ENCODE measurements around the gene PACC1.

Gene PACC1

DNA sequence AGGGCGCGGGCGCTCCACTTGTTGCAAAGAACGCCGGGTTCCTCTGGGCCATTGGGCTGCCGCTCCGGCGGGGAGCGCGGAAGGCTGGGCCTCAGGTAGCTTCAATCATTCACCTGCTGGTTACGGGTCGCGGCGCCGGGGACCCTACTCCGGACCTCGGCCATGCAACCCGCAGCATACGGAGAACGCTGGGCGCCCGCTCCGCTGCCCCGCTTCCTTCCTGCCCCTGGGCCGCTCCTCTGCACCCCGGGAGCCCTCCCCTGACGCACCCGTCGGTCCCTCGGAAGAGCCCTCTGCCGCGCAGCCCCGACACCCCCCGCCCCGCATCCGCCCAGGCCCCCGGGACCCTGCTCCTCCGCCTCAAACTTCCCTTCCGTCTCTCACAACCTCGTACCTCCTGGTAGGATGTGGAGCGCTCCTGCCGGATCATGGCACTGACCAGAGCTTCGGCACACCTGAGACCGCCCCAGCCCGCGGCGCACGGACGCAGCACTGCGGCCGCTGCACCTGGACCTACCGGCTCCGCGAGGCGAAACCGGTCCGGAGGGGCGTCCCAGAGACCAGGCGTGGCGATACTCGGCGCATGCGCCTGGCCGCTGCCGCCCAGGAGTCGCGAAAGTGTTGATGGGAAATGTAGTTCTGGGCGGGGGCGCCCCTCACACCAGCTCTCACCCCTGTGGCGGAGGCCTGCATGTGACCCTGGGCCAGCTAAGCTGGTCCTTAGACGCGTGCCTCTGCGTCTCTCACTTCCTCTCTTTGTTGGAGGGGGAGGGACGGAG is at the start of gene PACC1:
Gene PACC1, minus strand, starts transcription at position 559 of the 779 bp plus-strand sequence. Its CDS starts 129 bp downstream, at position 430.
- Histone ChIP-seq H3K4me3 (ENCODE audit: low read depth, low read length) (peak within 1 kb of the TSS; percentile 92), H3K27me3 (replicated peaks) (no peaks in the 10 kb centered on the region), H3K27ac (no peak within 1 kb of the TSS), H3K36me3 (replicated peaks) (peaks cover 10% of the 10 kb centered on the region)
- peak; percentile 79 for DNase-seq
- TF ChIP-seq, protein P1, sequence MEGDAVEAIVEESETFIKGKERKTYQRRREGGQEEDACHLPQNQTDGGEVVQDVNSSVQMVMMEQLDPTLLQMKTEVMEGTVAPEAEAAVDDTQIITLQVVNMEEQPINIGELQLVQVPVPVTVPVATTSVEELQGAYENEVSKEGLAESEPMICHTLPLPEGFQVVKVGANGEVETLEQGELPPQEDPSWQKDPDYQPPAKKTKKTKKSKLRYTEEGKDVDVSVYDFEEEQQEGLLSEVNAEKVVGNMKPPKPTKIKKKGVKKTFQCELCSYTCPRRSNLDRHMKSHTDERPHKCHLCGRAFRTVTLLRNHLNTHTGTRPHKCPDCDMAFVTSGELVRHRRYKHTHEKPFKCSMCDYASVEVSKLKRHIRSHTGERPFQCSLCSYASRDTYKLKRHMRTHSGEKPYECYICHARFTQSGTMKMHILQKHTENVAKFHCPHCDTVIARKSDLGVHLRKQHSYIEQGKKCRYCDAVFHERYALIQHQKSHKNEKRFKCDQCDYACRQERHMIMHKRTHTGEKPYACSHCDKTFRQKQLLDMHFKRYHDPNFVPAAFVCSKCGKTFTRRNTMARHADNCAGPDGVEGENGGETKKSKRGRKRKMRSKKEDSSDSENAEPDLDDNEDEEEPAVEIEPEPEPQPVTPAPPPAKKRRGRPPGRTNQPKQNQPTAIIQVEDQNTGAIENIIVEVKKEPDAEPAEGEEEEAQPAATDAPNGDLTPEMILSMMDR (IDR thresholded peaks at IDR 0.05; ENCODE audit: low read depth, low read length, missing control alignments) = no peak
- in situ Hi-C loops (cut with HindIII; ENCODE audit: low pct_ligation_motif_present, low sequenced_read_pairs) = no loop called here

DNA sequence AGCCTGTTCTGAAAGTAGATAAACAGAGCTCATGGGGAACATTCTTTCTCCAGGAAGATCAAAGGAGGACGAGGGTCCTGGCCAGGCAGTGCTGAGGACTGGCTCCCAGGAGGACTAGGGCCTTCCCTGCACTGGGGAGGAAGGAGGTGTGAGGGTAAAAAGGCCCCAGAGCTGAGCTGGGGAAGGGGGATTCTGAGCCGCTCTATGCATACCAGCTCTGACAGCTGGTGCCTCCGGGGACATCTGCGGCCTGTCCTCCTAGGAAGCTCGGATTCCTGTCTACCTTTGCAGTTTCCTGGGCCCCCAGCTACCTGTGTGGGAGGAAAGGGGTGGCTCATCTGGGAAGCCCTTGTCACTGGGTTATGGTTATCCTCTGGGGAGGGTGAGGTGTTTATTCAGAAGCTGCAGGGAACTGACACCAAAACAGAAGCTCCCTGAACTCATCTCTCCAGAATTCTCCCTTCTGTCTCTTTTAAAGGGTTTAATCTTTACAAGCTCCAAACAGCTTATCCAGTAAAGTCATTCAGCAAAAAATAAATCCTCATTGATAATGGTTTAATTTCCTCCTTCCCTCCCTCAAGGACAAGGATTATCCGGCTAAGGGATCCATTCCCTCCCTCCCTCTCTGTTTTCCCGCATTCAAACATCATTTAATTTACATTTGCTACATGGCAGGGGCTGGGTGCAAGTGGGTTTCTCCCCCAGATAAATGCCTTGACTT is 49.0 kb upstream of the PACC1 start:
- in situ Hi-C loops (cut with HindIII; ENCODE audit: low pct_ligation_motif_present, low sequenced_read_pairs) = no loop called here

DNA sequence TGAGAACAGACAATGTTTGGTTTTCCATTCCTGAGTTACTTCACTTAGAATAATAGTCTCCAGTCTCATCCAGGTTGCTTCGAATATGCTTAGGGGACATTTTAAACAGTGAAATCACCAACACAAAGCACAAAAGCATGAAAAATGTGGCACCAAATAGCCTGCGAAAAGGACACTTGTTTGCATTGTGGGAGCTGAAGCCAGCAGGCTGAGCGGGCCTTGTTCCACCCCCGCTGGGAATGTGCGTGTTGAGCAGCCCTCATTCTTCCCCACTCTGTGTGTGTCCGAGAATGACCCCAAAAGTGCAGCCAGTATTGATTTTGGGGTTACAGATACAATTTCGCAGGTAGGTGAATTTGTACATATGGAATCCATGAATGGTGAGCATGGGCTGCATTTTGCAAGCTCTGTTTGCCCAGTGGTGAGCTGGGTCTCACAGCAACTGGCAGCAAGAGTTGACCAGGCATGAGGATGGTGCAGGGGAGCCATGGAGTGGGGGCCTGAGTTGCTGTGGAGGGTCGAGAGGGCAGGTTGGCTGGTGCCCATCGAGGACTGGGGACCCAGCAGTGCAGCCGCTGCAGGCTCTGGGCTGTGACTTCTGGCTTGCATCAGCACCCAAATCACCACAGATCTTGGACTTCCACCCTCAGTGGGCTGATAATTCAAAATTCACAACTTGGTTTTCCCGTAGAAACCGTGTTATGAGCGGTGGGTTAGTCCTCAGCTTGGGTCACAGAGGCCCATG is 47.4 kb upstream of the PACC1 start:
- no peak overlapping the region for H3K4me3 ChIP-seq (ENCODE audit: low read depth, low read length)
- H3K27ac ChIP-seq = no peak overlapping the region
- H3K27me3 ChIP-seq (replicated peaks) = no peaks in the 10 kb centered on the region
- TF ChIP-seq, protein P1 (IDR thresholded peaks at IDR 0.05; ENCODE audit: low read depth, low read length, missing control alignments) = no peak
- DNase-seq = no peak
- no peaks in the 10 kb centered on the region for H3K36me3 ChIP-seq (replicated peaks)
- in situ Hi-C loops (cut with HindIII; ENCODE audit: low pct_ligation_motif_present, low sequenced_read_pairs) = no loop called here

More for the DNA sequence above, 49.0 kb upstream of the PACC1 start:
- Histone ChIP-seq H3K27ac (no peak overlapping the region), H3K4me3 (ENCODE audit: low read depth, low read length) (no peak overlapping the region), H3K27me3 (replicated peaks) (no peaks in the 10 kb centered on the region), H3K36me3 (replicated peaks) (no peaks in the 10 kb centered on the region)
- TF ChIP-seq, protein P1 (IDR thresholded peaks at IDR 0.05; ENCODE audit: low read depth, low read length, missing control alignments) = no peak
- DNase-seq = no peak

DNA sequence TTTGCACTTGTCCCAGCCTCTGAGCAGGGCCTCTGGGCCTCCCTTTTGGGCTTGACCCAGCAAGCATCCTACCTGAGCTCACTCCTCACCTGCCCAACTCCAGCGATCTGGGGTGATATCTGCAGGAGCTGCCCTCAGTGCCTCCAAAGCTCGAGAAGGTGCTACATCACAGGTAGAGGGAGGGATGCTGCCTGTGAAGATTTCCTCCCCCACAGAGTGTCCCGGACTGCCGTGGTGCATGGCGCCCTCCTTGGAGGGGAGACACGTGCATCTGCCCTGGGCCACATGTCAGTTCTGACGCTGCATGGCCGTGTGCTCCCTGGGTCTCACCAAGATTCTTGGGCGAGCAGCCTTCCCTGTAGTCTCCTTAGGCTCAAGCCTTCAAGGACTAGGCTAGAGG is 45.7 kb upstream of the PACC1 start:
- Histone ChIP-seq H3K27me3 (replicated peaks) (no peaks in the 10 kb centered on the region), H3K27ac (no peak overlapping the region), H3K36me3 (replicated peaks) (no peaks in the 10 kb centered on the region), H3K4me3 (ENCODE audit: low read depth, low read length) (no peak overlapping the region)
- in situ Hi-C loops (cut with HindIII; ENCODE audit: low pct_ligation_motif_present, low sequenced_read_pairs) = no loop called here
- no peak for DNase-seq
- TF ChIP-seq, protein P1 (IDR thresholded peaks at IDR 0.05; ENCODE audit: low read depth, low read length, missing control alignments) = no peak

DNA sequence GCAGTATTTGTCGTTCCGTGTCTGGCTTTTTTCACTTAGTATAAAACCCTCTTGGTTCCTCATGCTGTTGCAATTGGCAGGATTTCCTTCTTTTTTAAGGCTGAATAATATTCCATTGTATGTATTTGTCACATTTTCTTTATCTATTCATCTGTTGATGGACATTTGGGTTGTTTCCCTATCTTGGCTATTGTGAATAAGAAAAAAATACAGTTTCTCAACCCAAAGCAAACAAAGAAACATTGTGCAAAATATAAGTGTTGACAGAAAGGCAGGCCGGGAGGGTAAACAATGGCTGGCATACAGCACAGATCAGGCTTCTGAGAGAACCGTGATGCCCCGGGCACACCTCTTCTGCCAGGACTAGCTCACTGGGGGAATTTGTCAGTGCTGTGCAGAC is 45.0 kb upstream of the PACC1 start:
- Histone ChIP-seq H3K36me3 (replicated peaks) (no peaks in the 10 kb centered on the region), H3K4me3 (ENCODE audit: low read depth, low read length) (no peak overlapping the region), H3K27ac (no peak overlapping the region), H3K27me3 (replicated peaks) (no peaks in the 10 kb centered on the region)
- DNase-seq = no peak
- in situ Hi-C loops (cut with HindIII; ENCODE audit: low pct_ligation_motif_present, low sequenced_read_pairs) = no loop called here
- TF ChIP-seq, protein P1 (IDR thresholded peaks at IDR 0.05; ENCODE audit: low read depth, low read length, missing control alignments) = no peak

All from brain microvascular endothelial cell (primary cell).